Stimulated activated CD8-positive, alpha-beta memory T cell treated with anti-CD3 and anti-CD28 coated beads, Interleukin-15, amount 100 ng/mL, for 48 hours (primary cell): ENCODE measurements around the gene INVS.
"Not testable (repeated sequence)": the region's sequence is repeated elsewhere in the genome, so short reads cannot be mapped to it uniquely, and the experiment has no call there.

Source experiments
- DNase-seq, 2 donors: peaks; one replicate each; pipeline ENCODE4 v3.0.0-alpha.2; 2020; ENCODE audit warnings: low read depth in 2 of 2

The INVS gene, protein sequence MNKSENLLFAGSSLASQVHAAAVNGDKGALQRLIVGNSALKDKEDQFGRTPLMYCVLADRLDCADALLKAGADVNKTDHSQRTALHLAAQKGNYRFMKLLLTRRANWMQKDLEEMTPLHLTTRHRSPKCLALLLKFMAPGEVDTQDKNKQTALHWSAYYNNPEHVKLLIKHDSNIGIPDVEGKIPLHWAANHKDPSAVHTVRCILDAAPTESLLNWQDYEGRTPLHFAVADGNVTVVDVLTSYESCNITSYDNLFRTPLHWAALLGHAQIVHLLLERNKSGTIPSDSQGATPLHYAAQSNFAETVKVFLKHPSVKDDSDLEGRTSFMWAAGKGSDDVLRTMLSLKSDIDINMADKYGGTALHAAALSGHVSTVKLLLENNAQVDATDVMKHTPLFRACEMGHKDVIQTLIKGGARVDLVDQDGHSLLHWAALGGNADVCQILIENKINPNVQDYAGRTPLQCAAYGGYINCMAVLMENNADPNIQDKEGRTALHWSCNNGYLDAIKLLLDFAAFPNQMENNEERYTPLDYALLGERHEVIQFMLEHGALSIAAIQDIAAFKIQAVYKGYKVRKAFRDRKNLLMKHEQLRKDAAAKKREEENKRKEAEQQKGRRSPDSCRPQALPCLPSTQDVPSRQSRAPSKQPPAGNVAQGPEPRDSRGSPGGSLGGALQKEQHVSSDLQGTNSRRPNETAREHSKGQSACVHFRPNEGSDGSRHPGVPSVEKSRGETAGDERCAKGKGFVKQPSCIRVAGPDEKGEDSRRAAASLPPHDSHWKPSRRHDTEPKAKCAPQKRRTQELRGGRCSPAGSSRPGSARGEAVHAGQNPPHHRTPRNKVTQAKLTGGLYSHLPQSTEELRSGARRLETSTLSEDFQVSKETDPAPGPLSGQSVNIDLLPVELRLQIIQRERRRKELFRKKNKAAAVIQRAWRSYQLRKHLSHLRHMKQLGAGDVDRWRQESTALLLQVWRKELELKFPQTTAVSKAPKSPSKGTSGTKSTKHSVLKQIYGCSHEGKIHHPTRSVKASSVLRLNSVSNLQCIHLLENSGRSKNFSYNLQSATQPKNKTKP

DNA sequence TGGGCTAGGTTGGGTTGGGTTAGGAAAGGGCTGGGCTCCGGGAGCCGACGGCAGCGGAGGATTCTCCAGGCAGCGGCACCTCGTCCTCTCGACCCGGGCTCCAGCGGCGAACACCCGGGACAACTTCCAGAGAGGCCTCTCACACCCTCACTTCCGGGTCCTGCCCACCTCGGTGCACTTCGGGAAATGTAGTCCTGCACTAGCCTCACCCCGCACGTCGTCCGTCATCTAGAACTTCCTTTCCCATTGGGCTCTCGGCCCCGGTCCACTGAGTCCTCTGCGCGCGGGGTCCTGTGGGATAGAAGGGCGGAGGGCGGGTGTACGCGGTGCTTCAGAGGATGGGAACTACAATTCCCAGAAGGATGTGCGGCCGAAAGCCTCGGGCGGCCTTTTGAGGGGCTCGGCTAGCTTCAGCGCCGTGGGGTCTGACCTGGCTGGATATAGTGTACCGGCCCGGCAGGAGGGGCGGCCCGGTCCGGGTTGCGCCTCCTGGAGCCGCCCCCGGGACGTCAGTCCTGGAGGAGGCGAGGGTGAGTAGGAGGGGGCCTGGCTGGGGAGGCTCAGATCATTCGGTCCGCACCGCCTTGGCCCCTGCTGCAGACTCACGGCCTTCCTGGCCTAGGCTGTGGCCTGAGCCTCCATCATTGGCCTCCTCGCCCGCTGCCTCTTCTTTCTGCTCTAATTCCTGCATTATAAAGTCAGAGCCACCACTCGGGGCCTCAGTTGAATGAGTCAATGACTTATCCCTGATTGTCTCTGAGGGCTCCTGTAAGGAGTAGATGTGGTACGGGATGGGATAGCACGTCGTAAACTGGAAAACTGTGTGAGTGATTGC lies at the start of gene INVS, which contains the start of gene ERP44:
TSS of gene INVS (plus strand) at position 357 of the 835 bp plus-strand sequence. CDS start 5,279 bp downstream, outside the sequence.
TSS of gene ERP44 (minus strand) at position 114 of the 835 bp plus-strand sequence. CDS start 160 bp downstream, outside the sequence.
- DNase-seq: peak; percentile 95 to 96

DNA sequence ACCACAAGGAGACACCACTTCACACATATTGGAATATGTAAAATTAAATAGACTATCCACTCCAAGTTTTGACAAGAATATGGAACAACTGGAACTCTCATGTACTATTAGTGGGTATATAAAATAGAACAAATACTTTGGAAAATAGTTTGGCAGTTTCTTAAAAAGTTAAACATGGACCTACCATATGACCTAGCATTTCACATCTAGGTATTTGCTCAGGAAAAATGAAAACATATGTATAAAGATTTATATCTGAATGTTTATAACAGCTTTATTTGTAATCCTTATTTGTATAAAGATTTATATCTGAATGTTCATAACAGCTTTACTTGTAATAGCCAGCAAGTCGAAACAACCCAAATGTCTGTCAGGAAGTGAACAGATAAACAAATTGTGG lies 49.5 kb upstream of the INVS start:
- no peak for DNase-seq

DNA sequence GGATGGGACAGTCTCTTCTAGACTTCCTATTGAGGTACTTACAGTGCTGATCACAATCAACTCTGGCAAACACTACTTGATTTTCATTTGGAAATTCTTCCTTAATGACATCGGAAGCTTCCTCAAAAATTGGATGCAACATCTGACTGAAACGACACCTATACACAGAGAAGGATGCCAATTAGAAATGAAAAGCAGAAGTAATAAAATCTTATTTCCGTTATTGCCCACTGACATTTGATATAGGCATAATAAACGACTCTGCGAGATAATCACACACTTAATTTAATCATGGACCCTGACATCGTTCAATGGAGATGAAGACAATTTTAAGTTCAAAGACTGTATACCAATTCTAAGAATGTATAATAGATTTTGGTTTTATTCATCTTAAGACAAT lies 46.7 kb upstream of the INVS start:
- DNase-seq: no peak

DNA sequence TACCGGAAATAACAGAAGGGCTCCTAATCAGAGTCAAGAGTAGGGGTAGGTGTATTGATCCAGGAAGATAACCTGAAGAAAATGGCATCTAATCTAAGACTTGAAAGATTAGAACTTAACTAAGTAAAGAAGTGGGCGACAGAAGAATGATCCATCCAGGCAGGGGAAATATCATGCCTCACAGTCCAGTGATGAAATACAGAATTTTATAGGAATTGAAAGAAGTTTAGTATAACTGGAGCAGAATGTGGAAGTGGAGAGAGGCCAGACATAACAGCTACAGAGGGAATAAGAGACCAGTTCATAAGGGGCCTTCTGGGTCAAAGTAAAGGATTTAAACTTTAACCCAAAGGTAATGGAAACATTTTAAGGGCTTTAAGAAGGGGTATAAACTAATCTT lies 42.5 kb upstream of the INVS start:
- DNase-seq: no peak

DNA sequence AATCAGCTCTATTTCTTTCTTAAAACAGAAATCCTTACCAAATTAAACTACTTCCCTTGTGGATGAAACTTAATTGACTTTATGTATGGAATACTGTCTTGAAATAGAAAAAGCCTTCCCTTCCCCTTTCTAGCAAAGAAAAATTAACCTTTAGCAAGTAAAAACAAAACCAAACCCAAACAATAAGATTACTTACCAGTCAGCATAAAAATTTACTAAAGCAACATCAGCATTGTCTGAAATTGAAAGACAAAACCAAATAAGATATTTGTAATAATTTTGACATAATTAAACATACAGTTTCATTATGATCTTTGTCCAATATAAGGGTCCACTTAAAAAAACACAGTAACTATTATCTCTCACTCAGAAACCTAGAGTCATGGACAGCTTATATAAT lies 41.4 kb upstream of the INVS start:
- DNase-seq: no peak

DNA sequence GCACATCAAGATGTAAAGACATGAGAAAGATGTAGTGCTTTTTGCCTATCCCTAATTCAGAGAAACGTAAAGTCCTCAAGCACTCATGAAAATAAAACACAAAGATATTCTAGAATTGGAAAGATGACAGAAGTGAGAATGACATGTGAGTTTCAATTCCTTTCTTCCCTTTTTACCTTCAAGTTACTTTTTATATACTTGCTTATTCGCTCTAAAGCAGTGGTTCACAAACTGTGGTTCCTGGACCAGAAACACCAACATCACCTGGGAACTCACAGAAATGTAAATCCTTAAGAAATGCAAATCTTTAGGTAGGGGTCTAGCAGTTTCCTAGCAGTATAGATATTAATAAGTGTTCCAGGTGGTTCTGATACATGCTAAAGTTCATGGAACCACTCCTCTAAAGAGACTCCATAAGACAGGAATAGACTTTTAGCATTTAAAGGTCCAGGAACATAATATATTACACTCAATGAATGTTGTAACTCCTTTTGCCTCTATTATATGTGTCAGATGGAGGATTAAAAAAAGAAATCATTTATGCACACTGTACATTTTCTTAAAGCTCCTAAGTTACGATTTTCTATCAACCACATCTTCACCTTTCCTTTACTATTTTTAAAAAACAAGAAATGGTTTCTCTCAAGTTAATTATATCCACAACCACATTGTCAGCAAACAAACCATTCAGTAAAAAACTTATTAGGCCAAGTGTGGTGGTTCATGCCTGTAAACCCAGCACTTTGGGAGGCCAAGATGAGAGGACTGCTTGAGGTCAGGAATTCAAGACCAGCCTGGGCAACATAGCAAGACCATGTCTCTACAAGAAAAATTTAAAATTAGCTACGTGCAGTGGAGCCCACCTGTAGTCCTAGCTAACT lies 40.1 kb upstream of the INVS start:
- no peak for DNase-seq

DNA sequence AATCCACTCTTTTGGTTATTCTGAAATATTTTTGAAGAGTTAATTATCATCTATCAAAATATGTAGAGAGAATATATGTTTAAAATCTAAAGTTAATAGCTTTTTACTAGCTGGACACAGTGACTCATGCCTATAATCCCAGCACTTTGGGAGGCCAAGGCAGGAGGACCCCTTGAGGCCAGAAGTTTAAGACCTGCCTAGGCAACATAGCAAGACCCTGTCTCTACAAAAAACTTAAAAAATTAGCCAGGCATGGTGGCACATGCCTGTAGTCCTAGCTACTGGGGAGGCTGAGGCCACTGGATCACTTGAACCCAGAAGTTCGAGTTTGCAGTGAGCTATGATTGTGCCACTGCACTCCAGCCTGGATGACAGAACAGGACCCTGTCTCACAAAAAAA lies 36.4 kb upstream of the INVS start:
- DNase-seq: not testable (repeated sequence)

DNA sequence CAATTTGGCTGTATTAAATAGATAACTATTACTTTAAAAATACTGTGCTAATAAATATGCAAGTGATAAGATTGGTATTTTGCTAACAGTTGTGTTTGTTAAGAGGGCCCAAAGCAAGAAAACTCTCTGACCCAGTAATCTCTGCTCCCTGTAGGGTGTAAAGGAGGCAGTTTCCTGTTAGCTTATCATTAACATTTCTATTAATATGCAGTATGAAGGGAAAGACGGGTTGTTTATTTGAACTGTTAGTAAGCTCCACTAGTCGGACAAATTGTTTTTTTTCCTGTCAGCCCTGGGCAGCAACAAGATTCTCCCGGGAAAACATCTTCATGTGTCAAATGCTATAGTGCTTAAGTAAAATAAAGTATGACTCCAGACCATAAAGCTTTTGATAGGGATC lies 35.9 kb upstream of the INVS start:
- DNase-seq: no peak

DNA sequence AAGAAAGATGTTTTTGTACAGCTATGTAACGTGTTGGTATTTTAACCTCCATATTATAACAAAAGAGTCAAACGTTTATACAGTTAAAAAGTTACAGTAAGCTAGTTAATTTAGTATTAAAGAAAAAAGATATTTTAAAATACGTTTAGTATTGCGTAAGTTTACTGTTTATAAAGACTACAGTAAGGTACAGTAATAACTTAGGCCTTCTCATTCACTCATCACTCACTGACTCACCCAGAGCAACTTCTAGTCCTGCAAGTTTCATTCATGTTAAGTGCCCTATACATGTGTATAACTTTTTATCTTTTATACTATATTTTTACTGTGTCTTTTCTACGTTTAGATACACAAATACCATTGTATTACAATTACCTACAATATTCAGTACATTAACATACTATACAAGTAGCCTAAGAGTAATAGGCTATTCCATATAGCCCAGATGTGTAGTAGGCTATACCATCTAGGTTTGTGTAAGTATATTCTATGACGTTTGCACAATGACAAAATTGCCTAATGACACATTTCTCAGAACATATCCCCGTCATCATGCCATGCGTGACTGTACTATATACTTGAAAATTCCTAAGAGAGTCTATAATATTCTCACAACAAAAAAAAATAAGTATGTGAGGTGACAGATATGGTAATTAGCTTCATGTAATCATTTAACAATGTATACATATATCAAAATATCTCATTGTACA lies 34.0 kb upstream of the INVS start:
- DNase-seq: no peak

DNA sequence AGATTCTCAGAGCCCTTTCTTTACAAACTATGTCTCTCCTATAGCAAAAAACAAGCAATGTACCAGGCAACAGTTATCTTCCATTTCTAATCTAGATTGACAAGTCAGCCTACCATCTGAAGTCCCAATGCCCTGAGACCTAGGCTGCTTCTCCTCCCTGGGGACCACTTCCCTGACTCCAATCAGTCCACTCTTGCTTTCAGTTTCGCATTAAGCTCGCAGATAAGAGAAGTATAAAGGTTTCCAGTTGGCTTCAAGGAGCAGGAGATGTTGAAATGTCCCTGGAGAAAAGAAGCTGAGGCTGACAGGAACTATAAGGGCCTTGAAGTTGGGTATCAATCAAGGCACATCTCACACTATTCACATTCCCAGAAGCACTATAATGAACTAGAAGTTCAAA lies 32.5 kb upstream of the INVS start:
- no peak for DNase-seq

DNA sequence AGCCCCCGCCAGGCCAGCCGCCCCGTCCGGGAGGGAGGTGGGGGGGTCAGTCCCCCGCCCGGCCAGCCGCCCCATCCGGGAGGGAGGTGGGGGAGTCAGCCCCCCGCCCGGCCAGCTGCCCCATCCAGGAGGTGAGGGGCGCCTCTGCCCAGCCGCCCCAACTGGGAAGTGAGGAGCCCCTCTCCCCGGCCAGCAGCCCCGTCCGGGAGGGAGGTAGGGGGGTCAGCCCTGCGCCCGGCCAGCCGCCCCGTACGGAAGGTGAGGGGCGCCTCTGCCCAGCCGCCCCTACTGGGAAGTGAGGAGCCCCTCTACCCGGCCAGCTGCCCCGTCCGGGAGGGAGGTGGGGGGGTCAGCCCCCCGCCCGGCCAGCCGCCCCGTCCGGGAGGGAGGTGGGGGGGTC lies 31.1 kb upstream of the INVS start:
- not testable (repeated sequence) for DNase-seq

DNA sequence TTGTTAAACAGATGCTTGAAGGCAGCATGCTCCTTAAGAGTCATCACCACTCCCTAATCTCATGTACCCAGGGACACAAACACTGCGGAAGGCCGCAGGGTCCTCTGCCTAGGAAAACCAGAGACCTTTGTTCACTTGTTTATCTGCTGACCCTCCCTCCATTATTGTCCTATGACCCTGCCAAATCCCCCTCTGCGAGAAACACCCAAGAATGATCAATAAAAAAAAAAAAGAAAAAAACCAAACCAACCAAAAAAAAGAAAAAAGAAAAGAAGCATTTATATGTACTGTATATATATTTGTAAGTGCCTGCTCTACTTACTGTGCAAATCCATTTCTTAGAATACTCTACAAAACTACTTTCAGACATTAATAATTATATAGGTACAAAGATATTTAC lies 30.0 kb upstream of the INVS start:
- DNase-seq: not testable (repeated sequence)

DNA sequence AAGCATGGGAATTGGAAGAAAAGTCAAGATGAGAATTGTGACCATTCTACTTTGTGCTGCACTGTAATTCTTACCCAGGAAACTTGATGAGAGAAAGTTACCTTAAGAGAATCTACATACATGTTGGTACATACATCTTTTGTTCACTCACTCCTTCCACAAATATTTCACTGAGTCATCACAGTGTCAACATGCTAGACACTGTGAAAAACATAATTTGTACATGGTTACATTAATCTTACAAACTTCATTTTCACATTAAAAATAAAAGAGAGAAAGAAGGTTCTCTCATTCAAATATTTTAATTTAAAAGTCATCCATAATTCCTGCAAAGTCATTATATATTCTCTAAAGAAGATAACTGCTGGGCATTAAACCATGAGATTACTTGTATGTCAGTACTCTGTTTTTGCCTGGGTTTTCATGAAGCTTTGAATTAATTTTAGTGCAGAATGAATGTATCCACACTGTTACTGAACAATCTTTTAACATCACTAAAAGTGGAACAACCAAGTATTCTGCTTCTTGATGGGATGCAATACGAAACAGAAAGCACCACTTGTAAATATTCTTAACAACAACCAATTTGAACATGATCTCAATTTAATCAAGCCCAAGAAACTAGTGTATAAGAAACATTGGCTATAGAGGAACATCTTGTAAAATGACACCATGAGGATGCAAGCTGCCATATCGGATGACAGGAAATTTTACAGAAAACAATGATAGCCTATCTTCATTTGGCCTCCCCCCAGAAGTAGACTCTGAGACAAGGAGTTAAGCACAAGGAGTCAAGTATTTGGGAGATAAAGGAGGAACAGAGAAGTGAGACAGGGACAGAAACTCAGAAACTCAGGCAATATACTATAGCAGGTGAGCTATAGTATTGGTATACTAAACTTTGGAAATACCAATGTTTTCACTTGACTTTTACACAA lies 28.7 kb upstream of the INVS start:
- no peak for DNase-seq

DNA sequence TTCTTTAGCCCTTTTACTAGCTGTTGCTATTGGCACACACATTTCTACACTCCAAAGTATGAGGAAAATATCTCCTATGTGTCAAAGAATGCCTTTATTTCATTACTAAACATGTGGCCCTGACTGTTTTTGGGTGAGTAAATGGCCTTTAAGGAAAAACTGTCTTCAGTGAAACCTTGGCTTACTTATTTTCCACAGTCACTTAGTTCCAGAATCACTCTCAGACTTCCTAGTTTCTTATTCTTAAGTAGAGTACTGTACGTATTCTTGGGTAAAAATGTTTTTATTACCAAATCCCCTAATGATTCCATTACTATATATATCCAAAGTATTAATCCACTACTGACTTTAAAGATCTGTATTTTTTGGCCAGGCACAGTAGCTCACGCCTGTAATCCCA lies 27.8 kb upstream of the INVS start:
- DNase-seq: no peak

DNA sequence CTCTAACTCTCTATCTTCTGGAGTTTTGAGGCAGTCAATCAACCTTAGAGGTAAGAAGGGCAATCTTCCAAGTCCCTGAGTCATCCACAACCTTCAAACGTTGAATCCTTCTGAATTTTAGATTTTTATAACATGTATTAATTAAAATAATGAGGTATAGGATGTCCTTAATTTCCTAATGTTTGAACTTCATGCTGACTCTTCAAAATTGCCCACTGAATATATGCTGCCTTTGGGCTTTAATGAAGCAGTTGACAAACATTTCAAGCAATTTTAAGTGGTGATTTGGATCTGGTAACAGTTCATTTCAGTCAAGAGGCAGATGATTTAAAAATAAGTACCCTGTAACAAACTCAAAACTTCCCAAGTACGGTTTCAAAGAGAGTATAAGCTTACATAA lies 26.2 kb upstream of the INVS start:
- DNase-seq: no peak

DNA sequence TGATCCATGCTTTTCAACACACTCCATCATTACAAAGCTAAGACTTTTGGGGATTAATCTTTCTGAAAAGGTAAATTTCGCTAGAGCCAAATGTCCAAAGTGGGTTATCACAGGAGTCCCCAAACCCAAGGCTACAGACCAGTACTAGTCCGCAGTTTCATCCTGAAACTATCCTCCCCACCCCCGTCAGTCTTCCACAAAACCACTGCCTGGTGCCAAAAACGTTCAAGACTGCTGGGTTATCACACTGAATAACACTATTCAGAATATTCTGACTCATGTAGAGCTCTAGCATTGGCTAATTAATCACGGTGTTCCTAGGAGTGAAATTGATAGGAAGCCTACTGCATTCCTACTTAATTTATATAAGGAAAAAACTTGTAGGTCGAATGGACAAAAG lies 24.9 kb upstream of the INVS start:
- DNase-seq: no peak

DNA sequence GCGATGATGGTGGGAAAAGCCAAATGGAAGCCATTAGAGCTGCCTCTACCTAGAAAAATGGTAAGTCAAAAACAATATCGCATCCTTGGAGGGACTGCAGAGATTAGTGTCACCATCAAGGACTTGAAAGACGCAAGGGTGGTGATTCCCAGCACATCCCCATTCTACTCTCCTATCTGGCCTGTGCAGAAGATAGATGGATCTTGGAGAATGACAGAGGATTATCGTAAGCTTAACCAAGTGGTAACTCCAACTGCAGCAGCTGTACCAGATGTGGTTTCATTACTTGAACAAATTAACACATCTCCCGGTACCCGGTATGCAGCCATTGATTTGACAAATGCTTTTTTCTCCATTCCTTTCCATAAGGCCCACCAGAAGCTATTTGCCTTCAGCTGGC lies 24.1 kb upstream of the INVS start:
- DNase-seq: no peak

DNA sequence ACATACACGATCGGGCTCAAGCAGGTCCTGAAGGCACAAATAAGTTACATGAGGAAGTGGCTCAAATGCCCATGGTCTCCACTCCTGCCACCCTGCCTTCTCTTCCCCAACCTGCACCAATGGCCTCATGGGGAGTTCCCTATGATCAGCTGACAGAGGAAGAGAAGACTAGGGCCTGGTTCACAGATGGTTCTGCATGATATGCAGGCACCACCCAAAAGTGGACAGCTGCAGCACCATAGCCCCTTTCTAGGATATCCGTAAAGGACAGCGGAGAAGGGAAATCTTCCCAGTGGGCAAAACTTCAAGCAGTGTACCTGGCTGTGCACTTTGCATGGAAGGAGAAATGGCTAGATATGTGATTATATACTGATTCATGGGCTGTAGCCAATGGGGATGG lies 22.8 kb upstream of the INVS start:
- DNase-seq: not testable (repeated sequence)

DNA sequence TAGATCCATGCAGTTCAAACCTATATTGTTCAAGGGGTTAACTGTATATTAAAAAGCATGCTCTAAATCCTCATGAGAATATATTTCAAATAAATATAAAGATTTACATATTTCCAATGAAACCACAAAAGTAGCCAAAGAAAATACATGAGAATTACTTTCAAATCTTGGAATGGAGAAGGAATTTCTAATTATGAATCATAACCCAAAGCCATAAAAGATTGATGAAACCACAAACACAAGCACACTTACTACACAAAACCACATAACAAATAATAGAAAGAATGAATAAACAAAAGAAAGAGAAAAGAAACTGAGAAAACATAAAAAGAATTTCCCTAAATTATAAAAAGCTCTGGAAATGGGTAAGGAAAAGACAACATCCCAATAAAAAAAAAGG lies 16.3 kb upstream of the INVS start:
- DNase-seq: no peak
